ENCODE results near the gene SLC7A5. TPM values are rescaled to one million over a fixed set of nuclear protein-coding genes. Genes with fewer than 3 reads are reported as not detected.

SLC7A5 gene
- total and polyA plus RNA-seq, 2 donors (not counting 3 experiments of a cell fraction or from before 2014, with no cell fraction given), result 14.1 to 29.2 TPM

- no peak overlapping the region for H3K9ac ChIP-seq (replicated peaks; ENCODE audit: extremely low read depth, insufficient read depth, low read length)
- dilution Hi-C loops (cut with MboI; ENCODE audit: extremely low pct_ligation_motif_present, low sequenced_read_pairs), result no loop called here
- H2AFZ ChIP-seq (ENCODE audit: low read depth, low read length), result no peak overlapping the region
- H3K4me3 ChIP-seq (replicated peaks in 1 of 3; ENCODE audit: insufficient read depth in 1 of 3, low read depth in 1 of 3, low read length in 3 of 3), result no peak overlapping the region
- no peak for FAIRE-seq
- no peaks in the 10 kb centered on the region for H3K27me3 ChIP-seq (ENCODE audit: control insufficient read depth in 2 of 2, insufficient read depth in 2 of 2, low read length in 2 of 2)
- intact Hi-C loops (cut with micrococcal nuclease), result no loop called here
- CTCF ChIA-PET, result interaction anchor here (0.7 to 10.5 kb wide), 2 partner anchors 64 to 71 kb away, joined by 4 to 177 read pairs; no protein-coding TSS in a partner anchor
- H3K79me2 ChIP-seq (ENCODE audit: control insufficient read depth, insufficient read depth, low read length), result peaks cover 59% of the 10 kb centered on the region
- no peak for DNase-seq (ENCODE audit: low read depth, low spot score)
- H3K4me2 ChIP-seq (ENCODE audit: insufficient read depth, low read length), result no peak overlapping the region
- no peak overlapping the region for H3K27ac ChIP-seq (ENCODE audit: insufficient read depth, low read depth, low read length)
- H3K4me1 ChIP-seq (ENCODE audit: control insufficient read depth, extremely low read depth, insufficient read depth, low read length), result peaks cover 9% of the 10 kb centered on the region
- no TSS peak for BruUV-seq (replicated peaks)
- POLR2A ChIA-PET, result no interaction called here
- TF ChIP-seq CTCF (IDR thresholded peaks at IDR 0.05; ENCODE audit: extremely low read depth in 1 of 2, insufficient read depth in 1 of 2, low read depth in 1 of 2, low read length in 2 of 2), result no peak
- TF ChIP-seq POLR2A (IDR thresholded peaks at IDR 0.05; ENCODE audit: low read depth, low read length), result no peak
- TF ChIP-seq JUN (IDR thresholded peaks at IDR 0.05; ENCODE audit: borderline replicate concordance, insufficient read depth, insufficient read length, low read depth), result no peak
- no peak for TF ChIP-seq MAX (IDR thresholded peaks at IDR 0.05; ENCODE audit: insufficient read depth, insufficient read length)
- no peak for TF ChIP-seq GATA2 (IDR thresholded peaks at IDR 0.05; ENCODE audit: insufficient read depth, insufficient read length, low read depth, low read length)
- no peak for TF ChIP-seq FOS (IDR thresholded peaks at IDR 0.05; ENCODE audit: borderline replicate concordance, insufficient read depth, low read length)
- no peak for TF ChIP-seq EZH2 (IDR thresholded peaks at IDR 0.05; ENCODE audit: borderline replicate concordance, low read depth, low read length, severe bottlenecking)
- no peak for TF ChIP-seq MYC (IDR thresholded peaks at IDR 0.05; ENCODE audit: low read depth, low read length)
- TF ChIP-seq POLR2AphosphoS5 (IDR thresholded peaks at IDR 0.05; ENCODE audit: insufficient read depth, low read depth, low read length), result no peak
- no peaks in the 10 kb centered on the region for H3K9me1 ChIP-seq (replicated peaks; ENCODE audit: control insufficient read depth, extremely low read depth, insufficient read depth, low read length)
- no peaks in the 10 kb centered on the region for H4K20me1 ChIP-seq (replicated peaks; ENCODE audit: control insufficient read depth, extremely low read depth, insufficient read depth, low read length)
- H3K9me3 ChIP-seq (replicated peaks; ENCODE audit: control insufficient read depth, insufficient read depth, low read length), result no peaks in the 10 kb centered on the region
- H3K36me3 ChIP-seq (ENCODE audit: control insufficient read depth in 2 of 2, extremely low read depth in 1 of 2, insufficient read depth in 2 of 2, low read length in 2 of 2), result peaks cover 0 to 2% of the 10 kb centered on the region in 2 experiments
Measured at GRCh38 chr16:87843678-87844105, 25.6 kb downstream of the SLC7A5 start.
